IMR-90 (cell line): Measurements from ENCODE around the gene EHF. TPM values are rescaled to one million over a fixed set of nuclear protein-coding genes. Genes with fewer than 3 reads are reported as not detected.

Experiments
- ATAC-seq: fragments of 200-7000 bp; cut with Tn5 transposase; 2 replicates; pipeline ENCODE4 v1.9.1; 2020; ENCODE audit warnings: low read depth, mild to moderate bottlenecking, moderate library complexity
- BruUV-seq: library from RNA; stranded (reverse); fragments of 400-500 nt; replicated peaks from 2 replicates; lab custom pipeline; 2021; lab: Mats Ljungman, UMichigan
- CTCF ChIA-PET: fragments of 300-600 bp; formaldehyde crosslinking; extraction: SDS; loops from one replicate; lab custom pipeline; 2021; ENCODE audit warnings: antibody characterized with exemption; lab: Yijun Ruan, JAX
- POLR2A ChIA-PET: fragments of 300-600 bp; sonication (Branson Sonifier 250); formaldehyde crosslinking; loops from one replicate; lab custom pipeline; 2022; ENCODE audit warnings: antibody characterized with exemption; ENCODE audit not compliant: unreplicated experiment; lab: Charles Lee
- DNase-seq: peaks from one replicate; pipeline ENCODE4 v3.0.0; 2013
- H2AFZ ChIP-seq: replicated peaks from 2 replicates; pipeline ENCODE3; 2013; ENCODE audit warnings: low read length, mild to moderate bottlenecking; ENCODE audit not compliant: poor library complexity
- H2AK5ac ChIP-seq: 2 replicates; pipeline ENCODE4 v1.6.1; 2013; ENCODE audit warnings: low read depth, low read length, inconsistent platforms
- H2AK9ac ChIP-seq: replicated peaks from 2 replicates; pipeline ENCODE3; 2013; ENCODE audit warnings: mild to moderate bottlenecking, low read depth, low read length, moderate library complexity; ENCODE audit not compliant: poor library complexity
- H2BK120ac ChIP-seq: 2 replicates; pipeline ENCODE4 v1.6.1; 2013; ENCODE audit warnings: low read depth, low read length, inconsistent platforms
- H2BK15ac ChIP-seq: 3 replicates; pipeline ENCODE4 v1.6.1; 2013; ENCODE audit warnings: low read depth, low read length, inconsistent platforms
- H2BK20ac ChIP-seq: 2 replicates; pipeline ENCODE4 v1.6.1; 2013; ENCODE audit warnings: low read depth, mild to moderate bottlenecking, inconsistent platforms, low read length, moderate library complexity
- H2BK5ac ChIP-seq: 2 replicates; pipeline ENCODE4 v1.6.1; 2013; ENCODE audit warnings: mild to moderate bottlenecking, low read depth, low read length, inconsistent platforms; ENCODE audit not compliant: poor library complexity, severe bottlenecking
- H3K14ac ChIP-seq: replicated peaks from 2 replicates; pipeline ENCODE4 v1.6.1; 2013; ENCODE audit warnings: low read depth, low read length, inconsistent platforms
- H3K18ac ChIP-seq: 2 replicates; pipeline ENCODE4 v1.6.1; 2013; ENCODE audit warnings: low read depth, low read length, control low read depth
- H3K23ac ChIP-seq: 2 replicates; pipeline ENCODE4 v1.6.1; 2013; ENCODE audit warnings: low read depth, low read length, inconsistent platforms
- H3K27ac ChIP-seq: 2 replicates; pipeline ENCODE4 v1.5.1; 2013; ENCODE audit warnings: mild to moderate bottlenecking, control low read depth, low read length; ENCODE audit not compliant: insufficient read depth
- H3K27me3 ChIP-seq: 2 replicates; pipeline ENCODE4 v1.6.1; 2013; ENCODE audit warnings: low read length; ENCODE audit not compliant: control insufficient read depth, insufficient read depth
- H3K36me3 ChIP-seq: 2 replicates; pipeline ENCODE4 v1.6.1; 2013; ENCODE audit warnings: low read length, mixed read lengths; ENCODE audit not compliant: control insufficient read depth, insufficient read depth
- H3K4ac ChIP-seq: 2 replicates; pipeline ENCODE4 v1.6.1; 2013; ENCODE audit warnings: low read depth, low read length, inconsistent platforms
- H3K4me1 ChIP-seq: 2 replicates; pipeline ENCODE4 v1.6.1; 2013; ENCODE audit warnings: low read length, mixed read lengths; ENCODE audit not compliant: control insufficient read depth, insufficient read depth
- H3K4me2 ChIP-seq: 2 replicates; pipeline ENCODE4 v1.6.1; 2013; ENCODE audit warnings: low read depth, mild to moderate bottlenecking, control low read depth, low read length, moderate library complexity
- H3K4me3 ChIP-seq: 2 replicates; pipeline ENCODE4 v1.5.1; 2013; ENCODE audit warnings: low read depth, mild to moderate bottlenecking, control low read depth, low read length, moderate library complexity; ENCODE audit not compliant: insufficient read depth
- H3K56ac ChIP-seq: 2 replicates; pipeline ENCODE4 v1.6.1; 2013; ENCODE audit warnings: low read length, inconsistent platforms; ENCODE audit not compliant: insufficient read depth; ENCODE audit errors: extremely low read depth
- H3K79me1 ChIP-seq, 2 experiments: 2 replicates each; pipeline ENCODE4 v1.6.1; 2013; ENCODE audit warnings: low read length in 2 of 2, inconsistent platforms in 1 of 2, low read depth in 1 of 2
- H3K9ac ChIP-seq: 2 replicates; pipeline ENCODE4 v1.6.1; 2013; ENCODE audit warnings: low read depth, low read length, control low read depth
- H3K9me1 ChIP-seq: 2 replicates; pipeline ENCODE4 v1.6.1; 2013; ENCODE audit warnings: low read length, inconsistent platforms; ENCODE audit not compliant: insufficient read depth
- H3K9me3 ChIP-seq: 2 replicates; pipeline ENCODE4 v1.6.1; 2013; ENCODE audit warnings: low read length; ENCODE audit not compliant: control insufficient read depth, insufficient read depth
- H4K20me1 ChIP-seq: 2 replicates; pipeline ENCODE4 v1.6.1; 2013; ENCODE audit warnings: low read length, inconsistent platforms; ENCODE audit not compliant: insufficient read depth
- H4K5ac ChIP-seq: 2 replicates; pipeline ENCODE4 v1.6.1; 2013; ENCODE audit warnings: mild to moderate bottlenecking, low read depth, low read length, control low read depth
- H4K8ac ChIP-seq, 2 experiments: 2 replicates each; pipeline ENCODE4 v1.6.1; 2013; ENCODE audit warnings: low read depth in 2 of 2, low read length in 2 of 2, control low read depth in 1 of 2, inconsistent platforms in 1 of 2
- H4K91ac ChIP-seq: 2 replicates; pipeline ENCODE4 v1.6.1; 2013; ENCODE audit warnings: low read depth, low read length, inconsistent platforms; ENCODE audit not compliant: insufficient read depth
- CEBPB ChIP-seq: IDR thresholded peaks from 2 replicates; pipeline ENCODE4 v1.6.1; 2012; ENCODE audit warnings: low read depth, low read length, improper control_type of control experiment
- CHD1 ChIP-seq: IDR thresholded peaks from 2 replicates; pipeline ENCODE4 v1.6.1; 2012; ENCODE audit warnings: low read depth, low read length, improper control_type of control experiment
- MAFK ChIP-seq: IDR thresholded peaks from 2 replicates; pipeline ENCODE4 v1.6.1; 2012; ENCODE audit warnings: low read depth, low read length, improper control_type of control experiment
- MXI1 ChIP-seq: IDR thresholded peaks from 2 replicates; pipeline ENCODE4 v1.6.1; 2012; ENCODE audit warnings: low read depth, mild to moderate bottlenecking, low read length, moderate library complexity, borderline replicate concordance
- NFE2L2 ChIP-seq: fragments of 150-350 bp; IDR thresholded peaks from 2 replicates; pipeline ENCODE4 v1.6.1; 2016; ENCODE audit warnings: low read depth, mild to moderate bottlenecking, low read length
- RCOR1 ChIP-seq: IDR thresholded peaks from 2 replicates; pipeline ENCODE4 v1.6.1; 2012; ENCODE audit warnings: mild to moderate bottlenecking, low read length, improper control_type of control experiment; ENCODE audit not compliant: insufficient replicate concordance
- WGBS, 2 experiments: methylation state at CpG; one replicate each; pipeline versions ENCODE4 v1.1.5 to v1.1.7; 2013; ENCODE audit warnings: missing lambda C conversion rate in 2 of 2; ENCODE audit not compliant: insufficient read length in 1 of 2; ENCODE audit errors: extremely low coverage in 2 of 2; 5-methylcytosine and 5-hydroxymethylcytosine counted together
- dilution Hi-C: fragments of 300-500 bp; cut with HindIII; formaldehyde crosslinking; loops from one replicate; pipeline ENCODE4 v1.14.3; 2018; ENCODE audit warnings: low sequenced_read_pairs; ENCODE audit not compliant: unreplicated experiment
- in situ Hi-C: fragments of 300-500 bp; cut with MboI; formaldehyde crosslinking; loops from 3 replicates; pipeline ENCODE4 v1.14.3; 2019; ENCODE audit warnings: low sequenced_read_pairs, inconsistent platforms, mixed read lengths
- intact Hi-C: fragments of 100-400 bp; cut with micrococcal nuclease; formaldehyde crosslinking; loops from 2 replicates; pipeline ENCODE4 v1.10.0; 2022
- polyA plus RNA-seq, 3 experiments: library from polyadenylated mRNA; depleted of rRNA; stranded (reverse); fragments of >200 nt; gene quantifications; 2 replicates each; pipeline ENCODE4 v1.2.3, GENCODE V29; 2012; ENCODE audit warnings: low replicate concordance in 1 of 3
- total RNA-seq: library from RNA; depleted of rRNA; stranded (reverse); fragments of >200 nt; gene quantifications from 2 replicates; pipeline ENCODE4 v1.2.3, GENCODE V29; 2012

The EHF gene
- total and polyA plus RNA-seq, 2 of the 4 experiments (the other 2 are of a cell fraction): under 0.01 TPM; not detected in 1

DNA sequence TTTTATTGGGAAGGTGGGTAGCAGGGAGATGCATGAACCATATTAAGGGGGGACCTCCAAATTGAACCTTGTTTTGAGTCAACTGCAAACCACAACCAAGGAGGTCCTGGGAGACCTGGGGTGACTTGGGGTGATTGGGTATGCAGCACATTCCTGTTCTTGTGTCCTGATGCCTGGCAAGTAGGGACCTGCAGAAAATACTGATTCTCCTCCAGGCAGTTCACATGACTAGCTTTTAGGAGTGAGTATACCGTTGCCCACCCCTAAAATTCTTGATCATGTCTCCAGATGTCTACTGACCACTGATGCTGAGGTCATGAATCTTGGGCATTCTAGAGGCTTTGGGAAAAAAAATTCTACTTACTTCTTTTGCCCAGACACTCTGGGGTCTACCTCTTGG, 6.3 kb downstream of the EHF start:
- Histone ChIP-seq H3K9me3 (no peaks in the 10 kb centered on the region), H3K56ac (no peak overlapping the region), H4K91ac (no peak overlapping the region), H3K14ac (no peak overlapping the region), H4K8ac (no peak overlapping the region), H2BK15ac (no peak overlapping the region), H4K20me1 (no peaks in the 10 kb centered on the region), H3K4me1 (peaks cover under 1% of the 10 kb centered on the region; the same call in 1 of the 2 replicates), H3K9me1 (peaks cover under 1% of the 10 kb centered on the region; the same call in 1 of the 2 replicates), H3K4ac (no peak overlapping the region), H2AFZ (no peak overlapping the region), H3K4me2 (no peak overlapping the region), H3K4me3 (no peak overlapping the region), H2BK120ac (no peak overlapping the region), H2AK9ac (no peak overlapping the region), H2AK5ac (no peak overlapping the region), H3K79me1 (no peaks in the 10 kb centered on the region), H3K27ac (no peak overlapping the region), H2BK20ac (no peak overlapping the region), H3K27me3 (no peaks in the 10 kb centered on the region), H4K5ac (no peak overlapping the region), H3K18ac (no peak overlapping the region), H2BK5ac (no peak overlapping the region), H3K9ac (no peak overlapping the region), H3K23ac (no peak overlapping the region), H3K36me3 (no peaks in the 10 kb centered on the region)
- BruUV-seq: no TSS peak
- POLR2A ChIA-PET: no interaction called here
- dilution Hi-C loops: no loop called here
- intact Hi-C loops: no loop called here
- DNase-seq (no peak), ATAC-seq (no peak)
- TF ChIP-seq NFE2L2: no peak
- TF ChIP-seq RCOR1: no peak
- TF ChIP-seq CHD1: no peak
- no peak for TF ChIP-seq MXI1
- no peak for TF ChIP-seq CEBPB
- TF ChIP-seq MAFK: no peak
- CTCF ChIA-PET: no interaction called here
- no CpG with 5 or more reads among the region's 1 CpG for WGBS, 2 experiments
- in situ Hi-C loops: no loop called here
